GM12878 (cell line): ENCODE measurements around the gene NOD1. TPM values are rescaled to one million over a fixed set of nuclear protein-coding genes. Genes with fewer than 3 reads are reported as not detected.

Experiments
- ATAC-seq: fragments of 200-7000 bp; cut with Tn5 transposase; 3 replicates; pipeline ENCODE4 v1.9.1; 2020; ENCODE audit warnings: mild to moderate bottlenecking, moderate library complexity
- BruUV-seq: library from RNA; stranded (reverse); fragments of 400-500 nt; replicated peaks from 2 replicates; lab custom pipeline; 2021; lab: Mats Ljungman, UMichigan
- CTCF ChIA-PET: fragments of 300-600 bp; sonication (Branson Sonifier 250); formaldehyde crosslinking; extraction: SDS; loops from one replicate; lab custom pipeline; 2021; ENCODE audit warnings: inconsistent platforms; lab: Yijun Ruan, JAX
- POLR2A ChIA-PET: fragments of 350-600 bp; formaldehyde crosslinking; extraction: SDS; loops from one replicate; lab custom pipeline; 2021; ENCODE audit warnings: inconsistent platforms; lab: Charles Lee
- RAD21 ChIA-PET: fragments of 300-600 bp; sonication (Branson Sonifier 250); formaldehyde crosslinking; loops from one replicate; lab custom pipeline; 2023; ENCODE audit warnings: antibody characterized with exemption; ENCODE audit not compliant: unreplicated experiment; lab: Charles Lee
- SMC1A ChIA-PET: fragments of 300-600 bp; sonication (Branson Sonifier 250); formaldehyde crosslinking; loops from one replicate; lab custom pipeline; 2023; ENCODE audit not compliant: unreplicated experiment, uncharacterized antibody; lab: Charles Lee
- DNase-seq: peaks from one replicate; pipeline ENCODE4 v3.0.0-alpha.2; 2011; ENCODE audit warnings: low read depth, low spot score
- FAIRE-seq: peaks from 3 replicates; lab custom pipeline; 2011; peaks lifted over from hg19 to GRCh38; lab: Jason Lieb, UNC
- H2AFZ ChIP-seq: 2 replicates; pipeline ENCODE4 v1.6.0; 2011; ENCODE audit warnings: low read depth, low read length, control low read depth; ENCODE audit not compliant: control insufficient read depth
- H3K27ac ChIP-seq: 2 replicates; pipeline ENCODE4 v1.5.1; 2011; ENCODE audit warnings: control low read depth; ENCODE audit not compliant: control insufficient read depth, insufficient read depth
- H3K27me3 ChIP-seq, 2 experiments: replicated peaks in 1 of 2; 2 replicates each; pipeline versions ENCODE4 v1.6.0 to v1.6.1; 2011; ENCODE audit warnings: low read length in 1 of 2; ENCODE audit not compliant: control insufficient read depth in 2 of 2, insufficient read depth in 2 of 2
- H3K36me3 ChIP-seq, 2 experiments: 2 replicates each; pipeline ENCODE4 v1.5.1; 2011; ENCODE audit warnings: low read length in 1 of 2; ENCODE audit not compliant: control insufficient read depth in 2 of 2, insufficient read depth in 2 of 2
- H3K4me1 ChIP-seq: 2 replicates; pipeline ENCODE4 v1.6.1; 2011; ENCODE audit warnings: mild to moderate bottlenecking, low read length, moderate library complexity, mixed read lengths; ENCODE audit not compliant: control insufficient read depth, insufficient read depth
- H3K4me2 ChIP-seq: 2 replicates; pipeline ENCODE4 v1.6.0; 2011; ENCODE audit warnings: control low read depth; ENCODE audit not compliant: control insufficient read depth, insufficient read depth
- H3K4me3 ChIP-seq: fragments of 200-600 bp; sonication (generic); 2 replicates; pipeline ENCODE4 v1.5.1; 2016
- H3K79me2 ChIP-seq: 2 replicates; pipeline ENCODE4 v1.6.0; 2011; ENCODE audit warnings: low read length; ENCODE audit not compliant: control insufficient read depth, insufficient read depth
- H3K9ac ChIP-seq: 2 replicates; pipeline ENCODE4 v1.8.0; 2011; ENCODE audit warnings: low read length, control low read depth, mixed read lengths; ENCODE audit not compliant: control insufficient read depth, insufficient read depth
- H3K9me3 ChIP-seq: replicated peaks from 3 replicates; pipeline ENCODE4 v1.5.1; 2011; ENCODE audit warnings: mild to moderate bottlenecking, low read length; ENCODE audit not compliant: control insufficient read depth, insufficient read depth
- H4K20me1 ChIP-seq: 2 replicates; pipeline ENCODE4 v1.6.0; 2011; ENCODE audit not compliant: control insufficient read depth, insufficient read depth
- ESRRA ChIP-seq: IDR thresholded peaks from 2 replicates; pipeline ENCODE4 v1.6.1; 2012; ENCODE audit warnings: mild to moderate bottlenecking, low read length, improper control_type of control experiment
- NFYB ChIP-seq: IDR thresholded peaks from 2 replicates; pipeline ENCODE4 v1.6.1; 2011; ENCODE audit warnings: low read depth, mild to moderate bottlenecking, low read length, improper control_type of control experiment, moderate library complexity; ENCODE audit not compliant: insufficient read depth
- ZNF24 ChIP-seq: fragments of 450-650 bp; IDR thresholded peaks from 2 replicates; pipeline ENCODE4 v1.6.1; 2017; ENCODE audit warnings: antibody characterized with exemption, mild to moderate bottlenecking
- ZNF384 ChIP-seq: IDR thresholded peaks from 2 replicates; pipeline ENCODE4 v1.6.1; 2012; ENCODE audit warnings: low read depth, mild to moderate bottlenecking, low read length, improper control_type of control experiment, borderline replicate concordance
- WGBS: methylation state at CpG from one replicate; pipeline ENCODE4 v1.1.6; 2016; ENCODE audit warnings: low lambda C conversion rate; ENCODE audit not compliant: insufficient replicate concordance, insufficient coverage; ENCODE audit errors: missing lambda C conversion rate; 5-methylcytosine and 5-hydroxymethylcytosine counted together
- in situ Hi-C: fragments of 300-500 bp; cut with MboI; formaldehyde crosslinking; loops from 9 replicates; pipeline ENCODE4 v1.14.3; 2018; ENCODE audit warnings: mixed read lengths
- intact Hi-C: fragments of 100-400 bp; cut with micrococcal nuclease; formaldehyde crosslinking; loops from one replicate; pipeline ENCODE4 v1.14.2; 2022; ENCODE audit not compliant: unreplicated experiment
- polyA plus RNA-seq, 11 experiments: library from polyadenylated mRNA; depleted of rRNA in 4 of 11; unstranded in 6 of 11; stranded (reverse) in 5 of 11; fragments of >200 nt; fragmentation: Nextera tagmentation in 4 of 11; fragmentation: Illumina TruSeq in 1 of 11; extraction: Ambion mirVana in 4 of 11; extraction: Trizol in 1 of 11; gene quantifications; 1 replicate in 1 of 11; 2 replicates in 10 of 11; pipeline versions ENCODE4 v1.2.1 to v1.2.3, GENCODE V29; 2011 to 2016; ENCODE audit warnings: inconsistent platforms in 2 of 11, missing spikeins in 2 of 11, low read depth in 1 of 11
- total RNA-seq, 4 experiments: library from RNA; depleted of rRNA in 3 of 4; stranded (reverse); fragments of >200 nt in 3 of 4; fragmentation: Illumina TruSeq in 1 of 4; extraction: Trizol in 1 of 4; gene quantifications; 2 replicates each; pipeline versions ENCODE4 v1.2.1 to v1.2.3, GENCODE V29; 2013 to 2021
- TF ChIP-seq, protein P1 (sequence below): fragments of 450-650 bp; IDR thresholded peaks from 2 replicates; pipeline ENCODE4 v1.6.1; 2018; ENCODE audit warnings: mild to moderate bottlenecking, low read depth, moderate library complexity; ENCODE audit not compliant: partially characterized antibody

The NOD1 gene
- total and polyA plus RNA-seq, 10 of the 15 experiments (the other 5 are each of a cell fraction or from before 2014, with no cell fraction given): 1.8 to 14.6 (median 8.9) TPM

DNA sequence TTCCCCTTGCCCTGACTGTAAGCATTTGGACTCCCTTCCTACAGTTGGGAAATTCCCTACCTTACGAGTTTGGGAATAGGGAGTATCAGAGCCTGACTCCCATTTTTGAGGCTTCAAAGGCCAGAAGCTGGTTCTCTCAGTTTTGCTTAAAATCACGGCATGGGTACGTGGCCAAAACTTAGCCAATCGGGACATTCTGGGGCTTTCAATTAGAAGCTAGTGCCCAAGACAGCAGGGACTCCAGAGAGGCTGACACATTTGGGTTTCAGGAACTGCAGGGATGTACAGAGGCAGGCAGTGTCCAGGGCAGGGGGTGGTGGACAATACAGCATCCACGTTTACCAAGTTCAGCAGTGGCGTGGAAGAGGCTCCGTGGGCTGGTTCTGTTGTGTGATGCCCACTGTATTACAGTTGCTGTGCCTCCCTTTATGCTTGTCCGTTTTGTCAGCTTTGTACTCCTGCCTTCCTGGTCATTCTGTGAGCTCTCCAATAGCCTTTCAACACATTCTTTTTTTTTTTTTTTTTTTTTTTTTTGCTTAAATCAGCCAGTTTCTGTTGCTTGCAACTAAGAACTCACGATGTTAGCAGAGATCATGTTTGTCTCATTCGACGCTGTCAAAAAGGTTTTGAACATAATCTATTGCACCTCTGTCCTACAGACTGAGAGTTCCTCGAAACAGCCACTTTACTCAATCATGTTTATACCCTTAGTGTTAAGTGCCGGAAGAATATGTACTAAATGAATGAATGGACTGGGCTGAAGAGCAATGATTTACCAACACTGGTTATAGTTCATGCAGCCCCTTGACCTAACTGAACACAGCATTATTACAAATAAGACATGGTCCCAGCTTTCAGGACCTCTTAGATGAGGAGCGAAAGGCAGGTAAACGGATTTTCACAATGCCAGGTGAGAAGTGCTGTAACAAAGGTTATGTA lies 25.0 kb upstream of the NOD1 start:
- CTCF ChIA-PET: interaction anchor here (1.0 to 2.1 kb wide), 3 partner anchors 39 to 154 kb away, joined by 5 to 6 read pairs (median 5); no protein-coding TSS in a partner anchor
- in situ Hi-C loops: no loop called here
- H3K27ac ChIP-seq: peak overlapping the region; percentile 82
- POLR2A ChIA-PET: interaction anchor here (0.6 to 1.7 kb wide), 8 partner anchors 9 to 342 kb away, joined by 3 to 12 read pairs (median 5); partner anchors contain the start of gene NOD1
- H3K27me3 ChIP-seq: no peaks in the 10 kb centered on the region
- peak overlapping the region; percentile 92 for H3K4me3 ChIP-seq
- peak overlapping the region; percentile 98 for H2AFZ ChIP-seq
- H3K9me3 ChIP-seq: no peaks in the 10 kb centered on the region; the same call in 2 of the 3 replicates
- RAD21 ChIA-PET: interaction anchor here (0.7 to 1.3 kb wide), 4 partner anchors 9 to 228 kb away, joined by 3 to 5 read pairs (median 4); partner anchors contain the start of gene NOD1
- no peak; the same call in 2 of the 3 replicates for ATAC-seq
- DNase-seq: no peak
- H3K4me1 ChIP-seq: peaks cover 6% of the 10 kb centered on the region; the same call in 1 of the 2 replicates
- WGBS: 31% methylated on average over 15 of the region's 15 CpGs
- no peaks in the 10 kb centered on the region for H4K20me1 ChIP-seq
- peak overlapping the region; percentile 93 for H3K4me2 ChIP-seq
- no peak for FAIRE-seq
- SMC1A ChIA-PET: interaction anchor here (2.0 kb wide), 1 partner anchor 39 kb away, joined by 6 read pairs; no protein-coding TSS in a partner anchor
- TSS peak; percentile 70 for BruUV-seq
- H3K9ac ChIP-seq: peak overlapping the region; percentile 91
- H3K36me3 ChIP-seq: no peaks in the 10 kb centered on the region; a peak in 1 of 4 replicates
- intact Hi-C loops: loop anchor here (2.0 to 5.0 kb wide), 2 partner anchors 41 to 219 kb away; partner anchors contain the start of gene ZNRF2
- H3K79me2 ChIP-seq: peaks cover 41% of the 10 kb centered on the region
- no peak for TF ChIP-seq ESRRA
- no peak for TF ChIP-seq ZNF24
- no peak for TF ChIP-seq ZNF384
- TF ChIP-seq, protein P1, sequence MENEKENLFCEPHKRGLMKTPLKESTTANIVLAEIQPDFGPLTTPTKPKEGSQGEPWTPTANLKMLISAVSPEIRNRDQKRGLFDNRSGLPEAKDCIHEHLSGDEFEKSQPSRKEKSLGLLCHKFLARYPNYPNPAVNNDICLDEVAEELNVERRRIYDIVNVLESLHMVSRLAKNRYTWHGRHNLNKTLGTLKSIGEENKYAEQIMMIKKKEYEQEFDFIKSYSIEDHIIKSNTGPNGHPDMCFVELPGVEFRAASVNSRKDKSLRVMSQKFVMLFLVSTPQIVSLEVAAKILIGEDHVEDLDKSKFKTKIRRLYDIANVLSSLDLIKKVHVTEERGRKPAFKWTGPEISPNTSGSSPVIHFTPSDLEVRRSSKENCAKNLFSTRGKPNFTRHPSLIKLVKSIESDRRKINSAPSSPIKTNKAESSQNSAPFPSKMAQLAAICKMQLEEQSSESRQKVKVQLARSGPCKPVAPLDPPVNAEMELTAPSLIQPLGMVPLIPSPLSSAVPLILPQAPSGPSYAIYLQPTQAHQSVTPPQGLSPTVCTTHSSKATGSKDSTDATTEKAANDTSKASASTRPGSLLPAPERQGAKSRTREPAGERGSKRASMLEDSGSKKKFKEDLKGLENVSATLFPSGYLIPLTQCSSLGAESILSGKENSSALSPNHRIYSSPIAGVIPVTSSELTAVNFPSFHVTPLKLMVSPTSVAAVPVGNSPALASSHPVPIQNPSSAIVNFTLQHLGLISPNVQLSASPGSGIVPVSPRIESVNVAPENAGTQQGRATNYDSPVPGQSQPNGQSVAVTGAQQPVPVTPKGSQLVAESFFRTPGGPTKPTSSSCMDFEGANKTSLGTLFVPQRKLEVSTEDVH: no peak
- TF ChIP-seq NFYB: peak; percentile 84
- TF ChIP-seq, all 136 proteins: peak for 1
